WTC11 (cell line): ENCODE results near the gene CNDP2.

Experiments used
- ATF2 ChIP-seq: sonication (generic); formaldehyde crosslinking; IDR thresholded peaks from 2 replicates; pipeline ENCODE4 v1.8.1; 2022; ENCODE audit warnings: low read depth, missing genetic modification reagents, borderline replicate concordance
- ATF3 ChIP-seq: sonication (generic); formaldehyde crosslinking; conservative IDR thresholded peaks from 2 replicates; pipeline ENCODE4 v1.8.1; 2022; ENCODE audit warnings: mild to moderate bottlenecking, missing genetic modification reagents
- CTCF ChIP-seq: fragments of 200-600 bp; IDR thresholded peaks from 2 replicates; pipeline ENCODE4 v1.8.0; 2022; ENCODE audit warnings: antibody characterized with exemption
- MAX ChIP-seq: sonication (generic); formaldehyde crosslinking; IDR thresholded peaks from 2 replicates; pipeline ENCODE4 v1.8.0; 2022; ENCODE audit warnings: mild to moderate bottlenecking, missing genetic modification reagents
- NFYB ChIP-seq: sonication (generic); formaldehyde crosslinking; conservative IDR thresholded peaks from 2 replicates; pipeline ENCODE4 v1.8.0; 2022; ENCODE audit warnings: low read depth, missing genetic modification reagents
- TP53 ChIP-seq: sonication (generic); formaldehyde crosslinking; IDR thresholded peaks from 2 replicates; pipeline ENCODE4 v1.8.1; 2023; ENCODE audit warnings: mild to moderate bottlenecking, missing genetic modification reagents
- USF2 ChIP-seq: sonication (generic); formaldehyde crosslinking; IDR thresholded peaks from 2 replicates; pipeline ENCODE4 v1.8.1; 2023; ENCODE audit warnings: mild to moderate bottlenecking, missing genetic modification reagents, moderate library complexity
- ZNF121 ChIP-seq: sonication (generic); formaldehyde crosslinking; IDR thresholded peaks from 2 replicates; pipeline ENCODE4 v1.8.0; 2023; ENCODE audit warnings: missing genetic modification reagents
- TF ChIP-seq, protein P1 (sequence below): fragments of 250-450 bp; sonication (Bioruptor Pico); IDR thresholded peaks from 2 replicates; pipeline ENCODE4 v2.1.2; 2022; ENCODE audit warnings: mild to moderate bottlenecking, moderate library complexity
- TF ChIP-seq, protein P2 (sequence below): sonication (generic); formaldehyde crosslinking; IDR thresholded peaks from 2 replicates; pipeline ENCODE4 v1.8.1; 2022; ENCODE audit warnings: low read depth, mild to moderate bottlenecking, moderate library complexity, missing genetic modification reagents, borderline replicate concordance

DNA sequence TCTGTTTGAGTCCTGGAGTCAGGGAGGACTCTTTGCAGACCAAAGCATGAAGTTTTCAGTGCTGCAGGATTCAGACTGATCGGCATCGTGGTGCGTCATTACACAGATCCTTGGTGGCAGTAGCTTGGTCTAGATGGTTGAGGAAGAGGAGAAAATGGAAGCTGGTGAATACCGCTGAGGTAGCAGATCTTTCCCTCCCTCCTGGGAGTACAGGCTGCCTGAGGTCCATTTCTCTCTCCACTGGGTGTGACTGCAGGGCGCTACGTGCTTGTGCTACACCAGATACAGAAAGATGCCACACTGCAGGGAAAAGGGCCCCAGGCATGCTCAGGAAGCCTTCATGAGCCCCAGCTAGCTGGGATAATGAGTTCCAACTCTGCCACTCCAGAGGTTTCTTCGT lies 34.9 kb downstream of the CNDP2 start:
- TF ChIP-seq CTCF (no peak), NFYB (CRISPR knock-in tag) (no peak), USF2 (CRISPR knock-in tag) (no peak), ATF2 (CRISPR knock-in tag) (no peak), ZNF121 (CRISPR knock-in tag) (no peak), TP53 (no peak), MAX (CRISPR knock-in tag) (no peak), ATF3 (CRISPR knock-in tag) (no peak)
- TF ChIP-seq, protein P1, sequence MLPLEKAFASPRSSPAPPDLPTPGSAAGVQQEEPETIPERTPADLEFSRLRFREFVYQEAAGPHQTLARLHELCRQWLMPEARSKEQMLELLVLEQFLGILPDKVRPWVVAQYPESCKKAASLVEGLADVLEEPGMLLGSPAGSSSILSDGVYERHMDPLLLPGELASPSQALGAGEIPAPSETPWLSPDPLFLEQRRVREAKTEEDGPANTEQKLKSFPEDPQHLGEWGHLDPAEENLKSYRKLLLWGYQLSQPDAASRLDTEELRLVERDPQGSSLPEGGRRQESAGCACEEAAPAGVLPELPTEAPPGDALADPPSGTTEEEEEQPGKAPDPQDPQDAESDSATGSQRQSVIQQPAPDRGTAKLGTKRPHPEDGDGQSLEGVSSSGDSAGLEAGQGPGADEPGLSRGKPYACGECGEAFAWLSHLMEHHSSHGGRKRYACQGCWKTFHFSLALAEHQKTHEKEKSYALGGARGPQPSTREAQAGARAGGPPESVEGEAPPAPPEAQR (CRISPR knock-in tag) = no peak
- TF ChIP-seq, protein P2, sequence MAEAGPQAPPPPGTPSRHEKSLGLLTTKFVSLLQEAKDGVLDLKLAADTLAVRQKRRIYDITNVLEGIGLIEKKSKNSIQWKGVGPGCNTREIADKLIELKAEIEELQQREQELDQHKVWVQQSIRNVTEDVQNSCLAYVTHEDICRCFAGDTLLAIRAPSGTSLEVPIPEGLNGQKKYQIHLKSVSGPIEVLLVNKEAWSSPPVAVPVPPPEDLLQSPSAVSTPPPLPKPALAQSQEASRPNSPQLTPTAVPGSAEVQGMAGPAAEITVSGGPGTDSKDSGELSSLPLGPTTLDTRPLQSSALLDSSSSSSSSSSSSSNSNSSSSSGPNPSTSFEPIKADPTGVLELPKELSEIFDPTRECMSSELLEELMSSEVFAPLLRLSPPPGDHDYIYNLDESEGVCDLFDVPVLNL (CRISPR knock-in tag) = no peak
